ENCODE measurements around the gene ARID5B.
"Not testable (repeated sequence)": the region's sequence is repeated elsewhere in the genome, so short reads cannot be mapped to it uniquely, and the experiment has no call there.

ARID5B gene

GRCh38 chr10:61863981-61864380 is 37.5 kb upstream of the ARID5B start:
- no peak for TF ChIP-seq CTCF (IDR thresholded peaks at IDR 0.05; ENCODE audit: low read length, missing control alignments)
- DNase-seq (ENCODE audit: low read depth) = no peak
- no peak overlapping the region for H3K4me3 ChIP-seq (replicated peaks; ENCODE audit: low read depth, low read length)

DNA sequence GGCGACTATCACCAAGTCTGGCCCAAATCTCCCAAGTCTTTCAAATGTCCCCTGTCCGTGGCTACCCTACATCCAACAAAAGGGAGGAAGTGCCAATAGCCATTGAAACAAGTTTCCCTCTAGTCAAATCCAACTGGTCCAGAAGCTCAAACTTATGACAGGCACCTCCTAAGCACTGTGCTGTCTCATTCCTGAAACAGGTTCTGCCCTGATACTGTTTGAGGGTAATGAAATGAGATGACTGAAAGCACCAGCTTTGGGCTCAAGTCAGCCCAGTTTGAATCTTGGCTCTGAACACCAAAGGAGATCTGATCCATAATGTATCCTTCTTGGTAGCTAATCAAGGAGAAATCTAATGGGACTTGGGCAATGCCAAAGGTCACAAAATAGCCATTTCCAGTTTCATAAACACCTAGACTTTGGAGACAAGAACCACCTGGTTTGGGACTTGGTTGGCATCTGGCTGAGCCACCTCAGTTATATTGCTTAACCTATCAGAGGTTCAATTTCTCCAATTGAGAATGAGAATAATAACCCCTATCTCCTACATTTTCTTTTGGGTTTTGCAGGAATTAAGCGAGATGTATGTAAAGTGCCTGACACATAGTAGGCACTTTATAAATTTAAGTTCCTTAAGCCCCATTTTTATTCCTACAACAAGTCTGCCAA is 34.7 kb upstream of the ARID5B start:
- no peak overlapping the region for H3K4me3 ChIP-seq (replicated peaks; ENCODE audit: low read depth, low read length)
- TF ChIP-seq CTCF (IDR thresholded peaks at IDR 0.05; ENCODE audit: low read length, missing control alignments) = no peak
- DNase-seq (ENCODE audit: low read depth) = no peak

DNA sequence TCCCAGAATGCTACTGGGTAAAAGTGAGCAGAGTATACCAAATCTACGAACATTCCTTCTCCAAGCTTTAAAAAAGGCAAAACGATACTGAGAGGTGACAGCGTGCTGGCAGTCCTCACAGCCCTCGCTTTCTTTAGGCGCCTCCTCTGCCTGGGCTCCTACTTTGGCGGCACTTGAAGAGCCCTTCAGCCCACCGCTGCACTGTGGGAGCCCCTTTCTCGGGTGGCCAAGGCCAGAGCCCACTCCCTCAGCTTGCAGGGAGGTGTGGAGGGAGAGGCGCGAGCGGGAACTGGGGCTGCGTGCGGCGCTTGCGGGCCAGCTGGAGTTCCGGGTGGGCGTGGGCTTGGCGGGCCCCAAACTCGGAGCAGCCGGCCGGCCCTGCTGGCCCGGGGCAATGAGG is 34.1 kb upstream of the ARID5B start:
- not testable (repeated sequence) for H3K4me3 ChIP-seq (replicated peaks; ENCODE audit: low read depth, low read length); DNase-seq (ENCODE audit: low read depth)

DNA sequence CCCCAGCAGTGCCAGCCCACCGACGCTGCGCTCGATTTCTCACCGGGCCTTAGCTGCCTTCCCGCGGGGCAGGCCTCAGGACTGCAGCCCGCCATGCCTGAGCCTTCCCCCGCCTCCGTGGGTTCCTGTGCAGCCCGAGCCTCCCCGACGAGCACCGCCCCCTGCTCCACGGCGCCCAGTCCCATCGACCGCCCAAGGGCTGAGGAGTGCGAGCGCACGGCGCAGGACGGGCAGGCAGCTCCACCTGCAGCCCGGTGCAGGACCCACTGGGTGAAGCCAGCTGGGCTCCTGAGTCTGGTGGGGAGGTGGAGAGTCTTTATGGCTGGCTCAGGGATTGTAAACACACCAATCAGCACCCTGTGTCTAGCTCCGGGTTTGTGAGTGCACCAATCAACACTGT is 33.7 kb upstream of the ARID5B start:
- not testable (repeated sequence) for DNase-seq (ENCODE audit: low read depth); H3K4me3 ChIP-seq (replicated peaks; ENCODE audit: low read depth, low read length)

- no peak for TF ChIP-seq CTCF (IDR thresholded peaks at IDR 0.05; ENCODE audit: low read length, missing control alignments)
- H3K4me3 ChIP-seq (replicated peaks; ENCODE audit: low read depth, low read length) = no peak overlapping the region
- no peak for DNase-seq (ENCODE audit: low read depth)
Measured at GRCh38 chr10:61869041-61869675, 32.3 kb upstream of the ARID5B start.

DNA sequence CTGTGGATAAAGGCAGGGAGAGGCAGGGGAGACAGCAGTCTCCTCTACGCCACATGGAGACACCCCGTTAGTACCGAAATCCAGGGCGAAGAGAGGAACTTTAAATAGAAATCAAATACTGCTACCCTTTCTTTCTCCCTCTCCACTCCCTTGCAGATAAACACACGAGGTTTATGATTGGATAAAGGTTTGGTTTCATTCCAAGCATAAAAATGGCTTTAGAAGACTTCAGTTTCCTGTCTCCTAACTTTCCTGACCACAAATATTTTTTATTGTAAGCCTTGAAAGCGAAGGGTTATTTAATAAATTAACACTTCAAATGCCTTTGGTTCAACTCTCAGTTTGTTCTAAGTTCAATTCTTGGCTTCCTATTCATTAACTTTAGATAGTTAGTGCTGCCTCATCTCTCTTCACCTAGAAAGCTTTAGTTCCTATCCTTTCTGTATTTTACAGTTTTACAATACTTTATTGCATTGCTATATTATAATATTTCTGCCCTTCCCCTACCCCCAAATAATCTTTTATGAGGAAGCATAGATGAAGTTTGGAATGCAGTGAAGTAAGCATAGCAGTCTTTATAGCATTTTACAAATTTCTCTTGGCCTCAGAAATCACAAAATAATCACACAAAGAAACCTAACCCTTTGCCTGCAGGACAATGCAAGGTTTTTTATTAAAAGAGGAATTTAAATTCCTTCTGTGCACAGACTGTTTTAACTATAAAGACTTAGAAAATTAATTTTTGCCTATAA is 31.5 kb upstream of the ARID5B start:
- no peak overlapping the region for H3K4me3 ChIP-seq (replicated peaks; ENCODE audit: low read depth, low read length)
- TF ChIP-seq CTCF (IDR thresholded peaks at IDR 0.05; ENCODE audit: low read length, missing control alignments) = no peak
- DNase-seq (ENCODE audit: low read depth) = peak; percentile 74

DNA sequence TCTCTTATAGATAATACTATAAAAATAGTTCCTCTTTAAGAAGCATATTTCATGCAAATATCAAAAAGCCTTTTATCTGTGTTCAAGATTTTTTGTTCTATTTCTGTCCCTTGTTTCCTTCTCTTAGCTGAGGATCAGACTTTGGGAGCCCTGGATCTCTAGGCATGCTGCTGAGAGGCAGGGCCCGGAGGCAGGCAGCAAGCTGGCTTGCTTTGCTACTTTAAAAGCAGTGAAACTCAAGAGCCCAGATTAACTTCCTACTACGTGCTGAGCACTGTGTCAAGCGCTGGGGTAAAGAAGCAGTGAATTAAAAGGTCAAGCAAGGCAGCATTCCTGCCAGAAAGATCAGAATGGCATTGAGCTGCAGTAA is 31.0 kb upstream of the ARID5B start:
- H3K4me3 ChIP-seq (replicated peaks; ENCODE audit: low read depth, low read length) = no peak overlapping the region
- DNase-seq (ENCODE audit: low read depth) = no peak
- no peak for TF ChIP-seq CTCF (IDR thresholded peaks at IDR 0.05; ENCODE audit: low read length, missing control alignments)

GRCh38 chr10:61871487-61871886 is 30.0 kb upstream of the ARID5B start:
- no peak for DNase-seq (ENCODE audit: low read depth)
- no peak for TF ChIP-seq CTCF (IDR thresholded peaks at IDR 0.05; ENCODE audit: low read length, missing control alignments)
- no peak overlapping the region for H3K4me3 ChIP-seq (replicated peaks; ENCODE audit: low read depth, low read length)
